SK-N-SH (cell line): ENCODE data around the gene USB1. TPM values are rescaled to one million over a fixed set of nuclear protein-coding genes. Genes with fewer than 3 reads are reported as not detected.

Experiments used
- CTCF ChIA-PET: fragments of 300-600, 350-600 bp; formaldehyde crosslinking; extraction: SDS; loops from one replicate; lab custom pipeline; 2021; lab: Yijun Ruan, JAX
- POLR2A ChIA-PET: fragments of 350-600 bp; sonication (Branson Sonifier 250); formaldehyde crosslinking; extraction: SDS; loops from one replicate; lab custom pipeline; 2020; ENCODE audit warnings: antibody characterized with exemption, inconsistent platforms; lab: Yijun Ruan, JAX
- DNase-seq: peaks from one replicate; pipeline ENCODE4 v3.0.0; 2012
- H2AFZ ChIP-seq: fragments of 200-600 bp; sonication (generic); 2 replicates; pipeline ENCODE4 v1.8.1; 2016; ENCODE audit warnings: antibody characterized with exemption, mild to moderate bottlenecking, low read depth
- H3F3A ChIP-seq: fragments of 200-600 bp; sonication (generic); replicated peaks from 2 replicates; pipeline ENCODE3; 2016; ENCODE audit warnings: antibody characterized with exemption, mild to moderate bottlenecking; ENCODE audit not compliant: insufficient read depth
- H3K27ac ChIP-seq, 2 experiments: fragments of 200-500 bp in 1 of 2; fragments of 200-600 bp in 1 of 2; sonication (Bioruptor generic) in 1 of 2; sonication (generic), shearing (Covaris generic) in 1 of 2; 2 replicates each; pipeline versions ENCODE4 v1.5.1 to v1.6.1; 2014 to 2016; ENCODE audit warnings: low read depth in 2 of 2, inconsistent platforms in 1 of 2, low read length in 1 of 2, mild to moderate bottlenecking in 1 of 2, mixed read lengths in 1 of 2
- H3K27me3 ChIP-seq: fragments of 200-600 bp; sonication (generic), shearing (Covaris generic); 2 replicates; pipeline ENCODE4 v1.6.1; 2016; ENCODE audit warnings: mixed run types; ENCODE audit not compliant: insufficient read depth
- H3K36me3 ChIP-seq, 2 experiments: fragments of 200-500 bp in 1 of 2; fragments of 200-600 bp in 1 of 2; sonication (Bioruptor generic) in 1 of 2; sonication (generic) in 1 of 2; replicated peaks in 1 of 2; 2 replicates each; pipeline versions ENCODE3 to v1.5.1; 2014 to 2016; ENCODE audit warnings: low read length in 1 of 2, mild to moderate bottlenecking in 1 of 2; ENCODE audit not compliant: insufficient read depth in 2 of 2, control insufficient read depth in 1 of 2
- H3K4me1 ChIP-seq, 2 experiments: fragments of 200-500 bp in 1 of 2; fragments of 200-600 bp in 1 of 2; sonication (Bioruptor generic) in 1 of 2; sonication (generic), shearing (Covaris generic) in 1 of 2; 2 replicates each; pipeline versions ENCODE4 v1.5.1 to v1.6.1; 2014 to 2016; ENCODE audit warnings: low read depth in 1 of 2, low read length in 1 of 2, mixed run types in 1 of 2; ENCODE audit not compliant: insufficient read depth in 2 of 2, control insufficient read depth in 1 of 2
- H3K4me2 ChIP-seq: fragments of 200-600 bp; sonication (generic), shearing (Covaris generic); 2 replicates; pipeline ENCODE4 v1.6.1; 2017; ENCODE audit warnings: mixed run types
- H3K4me3 ChIP-seq, 2 experiments: fragments of 200-500 bp in 1 of 2; fragments of 200-600 bp in 1 of 2; sonication (Bioruptor generic) in 1 of 2; sonication (generic), shearing (Covaris generic) in 1 of 2; 2 replicates each; pipeline versions ENCODE4 v1.5.1 to v1.8.1; 2014 to 2016; ENCODE audit warnings: low read depth in 2 of 2, inconsistent platforms in 1 of 2, low read length in 1 of 2, mild to moderate bottlenecking in 1 of 2, mixed read lengths in 1 of 2, moderate library complexity in 1 of 2
- H3K79me2 ChIP-seq: fragments of 200-600 bp; sonication (generic); 2 replicates; pipeline ENCODE4 v1.8.1; 2017; ENCODE audit warnings: mild to moderate bottlenecking; ENCODE audit not compliant: insufficient read depth
- H3K9ac ChIP-seq: fragments of 200-600 bp; sonication (generic); 2 replicates; pipeline ENCODE4 v1.6.1; 2017; ENCODE audit warnings: mixed run types
- H3K9me2 ChIP-seq: fragments of 200-600 bp; sonication (generic); 2 replicates; pipeline ENCODE4 v1.6.1; 2017; ENCODE audit warnings: mixed run types
- H3K9me3 ChIP-seq: fragments of 200-600 bp; sonication (generic); 2 replicates; pipeline ENCODE4 v1.6.1; 2017; ENCODE audit warnings: mixed run types, mild to moderate bottlenecking, moderate library complexity
- H4K20me1 ChIP-seq: fragments of 200-600 bp; sonication (generic); 2 replicates; pipeline ENCODE4 v1.6.1; 2017; ENCODE audit warnings: mild to moderate bottlenecking, mixed run types; ENCODE audit not compliant: insufficient read depth
- CHD2 ChIP-seq: fragments of 150-350 bp; IDR thresholded peaks from 2 replicates; pipeline ENCODE4 v1.6.1; 2018; ENCODE audit warnings: low read length; ENCODE audit not compliant: partially characterized antibody
- CTCF ChIP-seq: fragments of 200-600 bp; sonication (generic); IDR thresholded peaks from 2 replicates; pipeline ENCODE4 v1.6.1; 2017; ENCODE audit warnings: antibody characterized with exemption, mild to moderate bottlenecking, moderate library complexity
- ELF1 ChIP-seq: IDR thresholded peaks from 2 replicates; pipeline ENCODE4 v1.4.0; 2012
- EZH2phosphoT487 ChIP-seq: fragments of 200-600 bp; sonication (generic); IDR thresholded peaks from 2 replicates; pipeline ENCODE4 v1.6.1; 2017; ENCODE audit warnings: low read depth, mixed run types, mild to moderate bottlenecking, antibody characterized with exemption, moderate library complexity, borderline replicate concordance
- FOXJ3 ChIP-seq: sonication (generic); formaldehyde crosslinking; IDR thresholded peaks from 2 replicates; pipeline ENCODE4 v1.5.1; 2020; ENCODE audit warnings: mild to moderate bottlenecking, missing genetic modification reagents
- IRF3 ChIP-seq: fragments of 150-350 bp; IDR thresholded peaks from 2 replicates; pipeline ENCODE4 v1.6.1; 2016; ENCODE audit warnings: mild to moderate bottlenecking, low read depth, low read length
- MEF2A ChIP-seq: IDR thresholded peaks from 2 replicates; pipeline ENCODE4 v1.4.0; 2012; ENCODE audit warnings: low read depth, borderline replicate concordance
- NFIC ChIP-seq: IDR thresholded peaks from 2 replicates; pipeline ENCODE4 v1.4.0; 2012; ENCODE audit warnings: borderline replicate concordance
- NRF1 ChIP-seq: IDR thresholded peaks from 2 replicates; pipeline ENCODE4 v1.6.1; 2012; ENCODE audit warnings: low read depth, mild to moderate bottlenecking, low read length
- PBX3 ChIP-seq: IDR thresholded peaks from 2 replicates; pipeline ENCODE4; 2012
- POLR2AphosphoS5 ChIP-seq: IDR thresholded peaks from 2 replicates; pipeline ENCODE4 v1.6.1; 2012; ENCODE audit warnings: low read depth, low read length
- RAD21 ChIP-seq: IDR thresholded peaks from 2 replicates; pipeline ENCODE4 v1.6.1; 2012; ENCODE audit warnings: mild to moderate bottlenecking, low read length
- RFX5 ChIP-seq: IDR thresholded peaks from 2 replicates; pipeline ENCODE4 v1.6.1; 2012; ENCODE audit warnings: mild to moderate bottlenecking, improper control_type of control experiment, low read length
- RXRA ChIP-seq: IDR thresholded peaks from 2 replicates; pipeline ENCODE4 v1.4.0; 2012; ENCODE audit warnings: low read depth, mild to moderate bottlenecking, borderline replicate concordance
- SIN3A ChIP-seq: IDR thresholded peaks from 2 replicates; pipeline ENCODE4 v1.6.1; 2012; ENCODE audit warnings: low read depth, mild to moderate bottlenecking, low read length, moderate library complexity, borderline replicate concordance
- TAF1 ChIP-seq: IDR thresholded peaks from 2 replicates; pipeline ENCODE4 v1.6.1; 2012; ENCODE audit warnings: low read depth, mild to moderate bottlenecking, low read length, moderate library complexity, borderline replicate concordance
- TEAD4 ChIP-seq: IDR thresholded peaks from 2 replicates; pipeline ENCODE4 v1.4.0; 2012; ENCODE audit warnings: mild to moderate bottlenecking, borderline replicate concordance; ENCODE audit not compliant: insufficient read depth
- USF1 ChIP-seq: IDR thresholded peaks from 2 replicates; pipeline ENCODE4 v1.4.0; 2012; ENCODE audit warnings: low read depth, borderline replicate concordance
- YY1 ChIP-seq: IDR thresholded peaks from 2 replicates; pipeline ENCODE4 v1.4.0; 2012; ENCODE audit warnings: low read depth, mild to moderate bottlenecking
- ZBTB33 ChIP-seq: IDR thresholded peaks from 2 replicates; pipeline ENCODE4 v1.4.0; 2012; ENCODE audit warnings: low read depth, borderline replicate concordance
- WGBS: methylation state at CpG from one replicate; pipeline ENCODE4 v1.1.6; 2017; ENCODE audit warnings: low lambda C conversion rate; 5-methylcytosine and 5-hydroxymethylcytosine counted together
- polyA plus RNA-seq, 3 experiments: library from polyadenylated mRNA; depleted of rRNA; stranded (reverse); fragments of >200 nt; gene quantifications; 2 replicates each; pipeline ENCODE4 v1.2.3, GENCODE V29; 2012

The USB1 gene
- polyA plus RNA-seq, 1 of the 3 experiments (the other 2 are of a cell fraction): 94.1 TPM

- H3K4me3 ChIP-seq: no peak overlapping the region
- no peak overlapping the region for H2AFZ ChIP-seq
- H3F3A ChIP-seq: no peaks in the 10 kb centered on the region
- no peaks in the 10 kb centered on the region for H3K79me2 ChIP-seq
- no peak overlapping the region for H3K4me2 ChIP-seq
- CTCF ChIA-PET: no interaction called here
- no peak for TF ChIP-seq SIN3A
- no peak for TF ChIP-seq NRF1
- no peak for TF ChIP-seq EZH2phosphoT487
- no peak for TF ChIP-seq IRF3
- no peak for TF ChIP-seq MEF2A
- no peak for TF ChIP-seq POLR2AphosphoS5
- TF ChIP-seq TAF1: no peak
- TF ChIP-seq NFIC: no peak
- no peak for TF ChIP-seq FOXJ3 (CRISPR knock-in tag)
- TF ChIP-seq RFX5: no peak
- TF ChIP-seq PBX3: no peak
- TF ChIP-seq TEAD4: no peak
- WGBS: 79% methylated on average over 6 of the region's 10 CpGs
- POLR2A ChIA-PET: no interaction called here
- no peak for DNase-seq
- no peaks in the 10 kb centered on the region for H3K9me2 ChIP-seq
- H3K9ac ChIP-seq: no peak overlapping the region
- no peaks in the 10 kb centered on the region; a peak in 1 of 4 replicates for H3K4me1 ChIP-seq
- no peak overlapping the region for H3K27ac ChIP-seq
- no peaks in the 10 kb centered on the region for H3K36me3 ChIP-seq
- no peaks in the 10 kb centered on the region for H3K9me3 ChIP-seq
- H4K20me1 ChIP-seq: no peaks in the 10 kb centered on the region
- peaks cover 8% of the 10 kb centered on the region; the same call in 1 of the 2 replicates for H3K27me3 ChIP-seq
Observed at GRCh38 chr16:57960310-57960709, 40.9 kb upstream of the USB1 start.

GRCh38 chr16:57960826-57961472 lies 40.3 kb upstream of the USB1 start:
- Histone ChIP-seq H3K36me3 (no peaks in the 10 kb centered on the region), H3K9me3 (no peaks in the 10 kb centered on the region), H3K4me2 (no peak overlapping the region), H3K79me2 (no peaks in the 10 kb centered on the region), H3K27ac (no peak overlapping the region), H4K20me1 (no peaks in the 10 kb centered on the region), H3K4me1 (no peaks in the 10 kb centered on the region; a peak in 1 of 4 replicates), H2AFZ (no peak overlapping the region), H3K9ac (no peak overlapping the region), H3K9me2 (no peaks in the 10 kb centered on the region), H3K27me3 (peaks cover 8% of the 10 kb centered on the region; the same call in 1 of the 2 replicates), H3K4me3 (no peak overlapping the region), H3F3A (no peaks in the 10 kb centered on the region)
- ChIA-PET CTCF (no interaction called here), POLR2A (no interaction called here)
- DNase-seq: no peak
- 69% methylated on average over 5 of the region's 7 CpGs for WGBS
- TF ChIP-seq CTCF (no peak), USF1 (no peak), YY1 (no peak), EZH2phosphoT487 (no peak), RAD21 (no peak), MEF2A (no peak), RFX5 (no peak), ZBTB33 (no peak), POLR2AphosphoS5 (no peak), CHD2 (no peak), FOXJ3 (CRISPR knock-in tag) (no peak), NFIC (no peak), ELF1 (no peak), RXRA (no peak)
